ENCODE measurements around the gene ILRUN. TPM values are rescaled to one million over a fixed set of nuclear protein-coding genes. Genes with fewer than 3 reads are reported as not detected.
A peak's percentile ranks its signal among the peaks of the same experiment; 100 is the strongest.

The ILRUN gene
- total and polyA plus RNA-seq, 9 of the 15 experiments (the other 6 are each of a cell fraction or from before 2014, with no cell fraction given): 24.9 to 78.9 (median 53.4) TPM

DNA sequence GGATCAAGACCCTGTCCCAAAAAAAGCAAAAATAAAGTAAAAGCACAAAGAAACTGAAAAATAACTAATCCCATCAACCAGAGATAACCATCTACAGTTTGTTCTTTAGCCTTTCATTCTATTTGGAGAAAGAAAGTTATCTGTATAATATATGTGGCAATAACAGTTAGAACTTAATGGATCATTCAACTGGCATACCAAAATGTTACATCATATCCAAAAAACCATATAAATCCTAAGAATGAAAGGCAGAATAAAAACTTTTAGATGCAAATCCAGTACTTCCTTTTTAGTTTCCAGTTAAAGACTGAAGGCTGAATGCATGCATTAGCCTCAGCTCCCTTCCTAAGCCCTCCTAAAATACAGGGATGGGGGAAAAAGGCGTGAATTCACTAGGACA is 25.2 kb downstream of the ILRUN start:
- FAIRE-seq: no peak
- POLR2A ChIA-PET: interaction anchor here (0.6 to 3.6 kb wide), 5 partner anchors 7 to 1038 kb away, joined by 3 to 15 read pairs (median 4); no protein-coding TSS in a partner anchor
- in situ Hi-C loops (cut with MboI) (no loop called here), intact Hi-C loops (cut with micrococcal nuclease) (no loop called here)
- H3K36me3 ChIP-seq (ENCODE audit: control insufficient read depth, insufficient read depth, low read length): peaks cover 22% of the 10 kb centered on the region; the same call in 2 of the 3 replicates
- peaks cover 99% of the 10 kb centered on the region for H3K79me2 ChIP-seq (ENCODE audit: control insufficient read depth, insufficient read depth, low read length)
- WGBS (ENCODE audit: insufficient coverage, low coverage, missing lambda C conversion rate): 9% methylated on average over 1 of the region's 1 CpG
- peak overlapping the region in 1 of 2 experiments; percentile 61; a peak in 2 of 4 replicates for H3K9ac ChIP-seq (ENCODE audit: insufficient read depth in 1 of 2, low read depth in 2 of 2, low read length in 2 of 2)
- H3K27ac ChIP-seq (ENCODE audit: extremely low read depth, low read depth, low read length): peak overlapping the region; percentile 82
- H3K9me3 ChIP-seq (replicated peaks; ENCODE audit: control insufficient read depth, insufficient read depth, low read depth, low read length): no peaks in the 10 kb centered on the region
- no peaks in the 10 kb centered on the region; the same call in 1 of the 2 replicates for H4K20me1 ChIP-seq (replicated peaks; ENCODE audit: control insufficient read depth, insufficient read depth, low read length)
- ATAC-seq: no peak
- TSS peak; percentile 24 for BruUV-seq (replicated peaks)
- H2AFZ ChIP-seq (ENCODE audit: low read depth, low read length): peak overlapping the region; percentile 27; the same call in 1 of the 2 replicates
- no peak for TF ChIP-seq LARP7 (IDR thresholded peaks at IDR 0.05)
- TF ChIP-seq SMARCA4 (IDR thresholded peaks at IDR 0.05): 0 out of 2 replicates have a peak, but pooled peaks have one; percentile 4
- TF ChIP-seq, protein P1, sequence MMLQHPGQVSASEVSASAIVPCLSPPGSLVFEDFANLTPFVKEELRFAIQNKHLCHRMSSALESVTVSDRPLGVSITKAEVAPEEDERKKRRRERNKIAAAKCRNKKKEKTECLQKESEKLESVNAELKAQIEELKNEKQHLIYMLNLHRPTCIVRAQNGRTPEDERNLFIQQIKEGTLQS (IDR thresholded peaks at IDR 0.05): peak; percentile 50; the same call in 1 of the 2 replicates
- TF ChIP-seq, protein P1 (CRISPR knock-in tag; conservative IDR thresholded peaks at IDR 0.05): no peak
- TF ChIP-seq CEBPG (CRISPR knock-in tag; IDR thresholded peaks at IDR 0.05): no peak; the same call in 1 of the 2 replicates
- peak; percentile 73 to 80 for TF ChIP-seq CEBPG (tag; conservative IDR thresholded peaks at IDR 0.05 in 1 of 2, IDR thresholded peaks at IDR 0.05 in 1 of 2)
- peak; percentile 77 for TF ChIP-seq CEBPB (tag; IDR thresholded peaks at IDR 0.05)
- TF ChIP-seq GATA2 (CRISPR knock-in tag; IDR thresholded peaks at IDR 0.05): peak; percentile 48; the same call in 1 of the 2 replicates
- TF ChIP-seq SP2 (IDR thresholded peaks at IDR 0.05; ENCODE audit: extremely low read depth, low read depth, low read length, poor library complexity, severe bottlenecking): no peak
- TF ChIP-seq DIDO1 (tag; IDR thresholded peaks at IDR 0.05; ENCODE audit: low read depth): no peak
- TF ChIP-seq NCOA2 (IDR thresholded peaks at IDR 0.05; ENCODE audit: partially characterized antibody in 2 of 2): no peak
- H3K4me2 ChIP-seq (ENCODE audit: insufficient read depth, low read length): peak overlapping the region; percentile 62
- no peak for DNase-seq (ENCODE audit: extremely low read depth in 1 of 4, low spot score in 3 of 4)
- peaks cover 15 to 47% of the 10 kb centered on the region in 2 experiments for H3K4me1 ChIP-seq (replicated peaks in 1 of 2; ENCODE audit: control insufficient read depth in 2 of 2, insufficient read depth in 2 of 2, low read length in 2 of 2)
- H3K27me3 ChIP-seq (ENCODE audit: control insufficient read depth in 2 of 2, insufficient read depth in 2 of 2, low read length in 2 of 2): no peaks in the 10 kb centered on the region
- CTCF ChIA-PET (ENCODE audit: low intra/inter-chr PET ratio): no interaction called here
- no peaks in the 10 kb centered on the region for H3K9me1 ChIP-seq (ENCODE audit: control insufficient read depth, insufficient read depth, low read length)
- H3K4me3 ChIP-seq: no peak overlapping the region

Data from K562 (cell line).